Skeletal muscle cell (primary cell): ENCODE measurements around the gene TBL1XR1.

Experiments
- DNase-seq: peaks from one replicate; pipeline ENCODE4 v3.0.0-alpha.2; 2010; ENCODE audit warnings: low read depth
- H3K4me3 ChIP-seq: 2 replicates; pipeline ENCODE4 v1.5.1; 2011; ENCODE audit warnings: low read depth, mild to moderate bottlenecking, control low read depth, low read length, moderate library complexity

TBL1XR1 gene

GRCh38 chr3:177093966-177094365 lies 103.3 kb downstream of the TBL1XR1 start:
- H3K4me3 ChIP-seq: no peak overlapping the region
- no peak for DNase-seq

DNA sequence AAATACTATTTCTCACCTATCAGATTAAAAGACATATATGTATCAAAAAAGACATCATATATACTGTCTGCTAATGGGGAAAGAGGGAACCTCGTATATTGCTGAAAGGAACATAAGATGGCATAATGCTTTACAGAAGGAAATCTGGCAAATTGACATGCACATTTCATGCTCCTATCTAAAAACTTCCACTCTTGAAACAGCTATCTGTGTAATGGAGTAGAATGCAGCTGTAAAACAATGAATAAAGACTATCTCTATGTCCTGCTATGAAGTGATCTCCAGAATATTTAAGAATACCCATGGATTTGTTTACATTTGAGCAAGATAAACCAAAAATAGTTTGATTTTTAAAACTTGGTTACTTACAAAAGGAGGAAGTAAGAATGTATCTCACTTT lies 107.4 kb downstream of the TBL1XR1 start:
- no peak overlapping the region for H3K4me3 ChIP-seq
- no peak for DNase-seq

DNA sequence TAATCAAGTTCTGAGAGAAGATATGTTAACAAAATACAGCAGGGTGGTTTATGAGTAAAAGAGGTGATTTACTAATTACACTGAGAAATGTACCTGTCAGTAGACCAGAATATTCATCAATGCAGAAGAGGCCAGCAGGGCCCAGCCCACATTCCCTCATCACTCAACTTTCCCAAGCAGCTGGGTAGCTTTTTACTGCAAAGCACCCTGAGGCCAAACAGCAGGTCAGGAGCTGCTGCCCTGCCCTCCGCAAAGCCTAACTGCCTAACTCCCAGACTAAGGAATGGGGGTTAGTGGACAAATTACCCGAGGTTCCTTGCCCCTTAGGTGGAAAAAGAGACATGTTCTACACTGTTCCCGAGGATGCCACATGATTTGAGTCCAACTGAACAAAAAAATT lies 108.2 kb downstream of the TBL1XR1 start:
- no peak for DNase-seq
- H3K4me3 ChIP-seq: no peak overlapping the region

DNA sequence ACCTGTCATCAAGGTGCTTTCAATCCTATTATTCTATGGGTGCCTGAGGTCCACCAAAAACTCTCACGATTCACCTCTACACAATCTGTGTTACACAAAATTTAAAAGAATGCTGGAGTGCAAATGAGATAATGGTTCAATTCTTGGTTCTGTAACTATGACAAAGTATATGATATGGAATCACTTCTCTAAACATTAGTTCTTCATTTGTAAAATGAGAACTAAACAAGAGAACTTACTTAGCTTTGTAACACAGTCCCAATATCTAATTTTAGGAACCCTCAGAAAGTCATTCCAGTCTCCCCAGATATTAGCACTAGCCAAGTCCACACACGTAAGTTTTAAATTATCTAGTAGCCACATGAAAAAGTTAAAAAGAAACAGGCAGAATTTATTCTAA lies 111.5 kb downstream of the TBL1XR1 start:
- H3K4me3 ChIP-seq: no peak overlapping the region
- DNase-seq: no peak

GRCh38 chr3:177084616-177085015 lies 112.7 kb downstream of the TBL1XR1 start:
- no peak for DNase-seq
- no peak overlapping the region for H3K4me3 ChIP-seq

DNA sequence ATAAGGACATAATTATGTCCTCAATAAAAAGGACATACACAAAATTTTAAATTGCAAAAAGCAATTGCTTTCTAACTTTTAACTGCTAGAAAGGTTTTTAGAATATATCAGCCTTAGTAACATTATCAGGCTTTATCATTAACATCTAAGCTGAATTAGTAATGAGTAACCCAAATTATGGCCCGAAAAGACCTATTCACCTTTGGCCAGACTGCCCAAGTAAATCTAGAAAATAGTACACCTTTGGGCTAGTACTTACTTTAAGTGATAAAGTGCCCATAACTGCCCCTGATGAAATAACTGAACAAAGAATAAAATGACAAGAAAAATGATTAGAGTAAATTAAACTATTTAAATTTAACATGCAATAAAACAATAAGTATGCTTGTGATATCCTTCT lies 117.2 kb downstream of the TBL1XR1 start:
- DNase-seq: no peak
- H3K4me3 ChIP-seq: no peak overlapping the region

- H3K4me3 ChIP-seq: no peak overlapping the region
- no peak for DNase-seq
Measured at GRCh38 chr3:177079684-177080083, 117.6 kb downstream of the TBL1XR1 start.

DNA sequence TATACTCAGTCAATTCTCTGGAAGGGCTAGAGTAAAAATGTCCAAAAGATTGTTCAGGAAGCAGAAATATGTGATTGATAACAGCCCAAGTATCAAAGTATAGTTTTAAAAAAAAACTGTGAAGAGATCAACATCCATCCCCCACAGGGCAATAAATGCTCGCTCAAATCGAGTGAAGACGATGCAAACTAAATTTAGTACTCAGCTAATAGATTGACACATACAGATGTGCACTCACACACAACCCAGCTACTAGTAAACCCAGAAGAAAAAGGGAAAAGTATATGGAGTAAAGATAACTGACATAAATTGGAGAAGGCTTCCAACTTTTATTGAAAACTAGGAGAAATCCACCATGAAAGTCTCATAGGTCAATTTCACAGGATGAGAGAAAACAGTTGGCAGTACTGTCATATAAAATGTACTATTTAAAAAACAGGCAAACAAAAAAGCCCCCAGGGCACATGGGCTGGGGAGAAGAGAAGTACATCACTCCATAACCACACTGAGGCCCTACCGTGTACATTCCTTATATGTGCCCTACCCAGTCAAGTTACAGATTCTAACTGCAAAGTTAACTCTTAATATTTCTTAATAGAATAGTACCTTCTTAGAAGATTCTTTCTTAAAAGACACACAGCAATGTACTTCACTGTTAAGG lies 125.7 kb downstream of the TBL1XR1 start:
- DNase-seq: no peak

DNA sequence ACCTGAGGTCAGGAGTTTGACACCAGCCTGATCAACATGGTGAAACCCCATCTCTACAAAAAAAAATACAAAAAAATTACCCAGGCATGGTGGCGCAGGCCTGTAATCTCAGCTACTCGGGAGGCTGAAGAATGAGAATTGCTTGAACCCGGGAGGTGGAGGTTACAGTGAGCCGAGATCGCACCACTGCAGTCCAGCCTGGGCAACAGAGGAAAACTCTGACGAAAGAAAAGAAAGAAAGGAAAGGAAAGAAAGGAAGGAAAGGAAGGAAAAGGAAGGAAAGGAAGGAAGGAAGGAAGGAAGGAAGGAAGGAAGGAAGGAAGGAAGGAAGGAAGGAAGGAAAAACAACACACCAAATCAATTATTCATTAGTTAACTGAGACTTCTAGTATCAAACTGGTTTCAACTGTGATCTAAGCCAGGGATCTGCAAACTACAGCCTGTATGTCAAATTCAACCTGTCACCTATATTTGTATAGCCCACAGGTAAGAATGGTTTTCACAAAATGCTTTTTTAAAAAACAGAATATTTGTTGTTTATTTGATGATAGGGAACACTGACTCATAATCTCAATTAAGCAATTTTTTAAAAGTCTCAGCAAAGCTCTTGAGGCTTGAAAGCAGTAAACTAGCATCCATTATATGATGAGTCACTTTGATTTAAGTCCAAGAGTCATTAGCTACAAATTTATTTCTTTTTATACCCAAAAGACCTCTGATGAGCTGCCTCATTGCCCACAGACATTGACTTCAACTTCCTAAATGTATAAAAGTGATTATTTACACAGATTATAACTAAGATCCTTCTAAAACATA lies 127.6 kb downstream of the TBL1XR1 start:
- H3K4me3 ChIP-seq: no peak overlapping the region
- DNase-seq: peak; percentile 39

More for the DNA sequence above, 125.7 kb downstream of the TBL1XR1 start:
- H3K4me3 ChIP-seq: no peak overlapping the region

DNA sequence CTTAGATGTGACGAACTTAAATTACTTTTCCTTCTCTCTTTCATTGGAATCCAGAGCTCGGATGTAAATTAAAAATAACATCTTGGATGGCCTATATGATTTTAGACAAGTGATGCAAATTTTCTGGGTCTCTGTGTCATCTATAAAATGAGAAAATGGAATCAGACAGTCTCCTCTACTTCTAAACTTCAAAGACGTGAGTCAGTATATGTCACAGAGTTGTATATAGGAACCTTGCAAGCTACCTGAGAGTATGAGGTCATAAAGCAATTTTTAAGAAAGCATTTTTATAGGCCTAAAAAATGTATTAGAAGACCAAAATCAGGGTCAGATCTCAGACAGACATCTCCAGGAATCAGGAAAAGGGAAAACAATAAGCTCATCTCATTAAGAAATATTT lies 128.3 kb downstream of the TBL1XR1 start:
- DNase-seq: no peak
- H3K4me3 ChIP-seq: no peak overlapping the region

DNA sequence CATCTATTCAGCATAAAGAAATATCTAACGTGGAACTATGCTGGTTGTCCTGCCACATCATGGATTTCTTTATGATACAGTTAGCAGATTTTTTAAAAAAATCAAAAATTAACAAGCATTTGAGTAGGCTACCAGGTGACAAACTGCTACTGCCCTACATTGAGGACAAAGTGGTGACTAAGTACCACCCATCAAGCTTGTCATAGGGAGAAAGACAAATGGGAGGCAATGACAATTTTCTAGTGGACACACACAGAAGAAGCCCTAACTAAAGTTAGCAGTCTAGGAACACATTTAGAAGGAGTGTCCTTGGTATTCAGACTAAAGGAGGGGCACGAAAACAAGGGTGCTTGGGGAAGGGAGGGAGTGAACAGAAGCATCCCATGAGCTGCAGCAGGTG lies 131.2 kb downstream of the TBL1XR1 start:
- no peak for DNase-seq

DNA sequence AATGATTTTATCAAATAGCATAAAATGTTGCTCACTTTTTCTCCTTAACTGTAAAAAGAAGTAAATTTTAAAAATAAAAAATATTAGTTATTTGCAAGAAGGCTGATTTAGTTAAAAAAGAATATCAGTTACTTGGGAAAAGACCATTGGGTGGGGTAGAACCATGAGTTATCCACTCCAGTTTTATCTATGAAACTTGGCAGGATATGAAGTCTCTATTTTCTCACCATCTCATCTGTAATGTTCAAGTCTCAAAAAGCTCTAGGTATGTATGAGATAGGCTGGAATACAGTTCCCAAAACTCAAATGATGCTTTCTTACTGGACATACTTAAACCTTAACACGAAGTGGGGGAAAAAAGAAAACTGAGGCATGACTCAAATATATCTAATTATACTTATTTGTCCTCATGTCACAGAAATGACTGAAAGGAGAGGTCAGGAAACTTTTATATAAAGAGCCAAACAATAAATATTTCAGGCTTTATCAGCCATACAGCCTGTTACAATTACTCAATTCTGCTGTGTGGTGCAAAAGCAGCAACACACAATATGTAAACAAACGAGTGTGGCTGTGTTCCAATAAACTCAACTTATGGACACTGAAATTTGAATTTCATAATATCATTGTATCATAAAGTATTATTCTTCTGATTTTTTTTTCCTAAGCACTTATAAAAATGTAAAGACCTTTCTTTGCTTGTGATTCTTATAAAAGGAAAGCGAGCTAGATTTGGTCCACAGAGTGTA lies 131.8 kb downstream of the TBL1XR1 start:
- H3K4me3 ChIP-seq: no peak overlapping the region
- no peak for DNase-seq

More for the DNA sequence above, 131.2 kb downstream of the TBL1XR1 start:
- no peak overlapping the region for H3K4me3 ChIP-seq

DNA sequence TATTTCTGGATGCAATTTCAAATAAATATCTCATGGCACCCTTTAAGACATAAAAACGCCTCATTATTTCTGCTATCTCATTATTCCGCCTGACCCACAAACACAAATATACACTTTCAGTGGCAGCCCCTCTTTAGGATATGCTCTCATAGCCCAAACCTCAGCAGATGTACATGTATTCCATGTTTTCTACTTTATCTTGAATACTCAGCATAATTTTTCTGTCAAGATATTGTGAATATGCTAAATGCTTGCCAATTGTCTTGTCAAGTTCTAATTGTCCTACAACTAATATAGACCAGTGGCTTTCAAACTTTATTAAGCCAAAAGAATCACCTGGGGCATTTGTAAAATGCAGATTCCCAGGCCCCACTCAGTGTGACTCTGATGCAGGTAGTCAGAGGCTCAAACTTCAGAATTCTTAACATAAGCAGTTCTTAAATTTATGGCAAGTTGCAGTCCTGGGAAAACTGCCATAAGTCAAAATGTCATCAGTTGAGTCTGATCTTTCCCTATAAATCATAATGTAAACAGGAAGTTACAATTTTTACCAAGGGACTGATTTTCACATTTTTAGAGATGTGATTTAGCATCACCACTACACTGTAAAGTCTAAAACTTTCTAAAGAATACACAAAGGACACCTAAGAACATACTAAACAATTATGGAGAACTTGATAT lies 135.1 kb downstream of the TBL1XR1 start:
- H3K4me3 ChIP-seq: no peak overlapping the region
- no peak for DNase-seq

- H3K4me3 ChIP-seq: no peak overlapping the region
- no peak for DNase-seq
Measured at GRCh38 chr3:177061369-177061768, 135.9 kb downstream of the TBL1XR1 start.

- H3K4me3 ChIP-seq: no peak overlapping the region
- no peak for DNase-seq
Measured at GRCh38 chr3:177060492-177060891, 136.8 kb downstream of the TBL1XR1 start.

DNA sequence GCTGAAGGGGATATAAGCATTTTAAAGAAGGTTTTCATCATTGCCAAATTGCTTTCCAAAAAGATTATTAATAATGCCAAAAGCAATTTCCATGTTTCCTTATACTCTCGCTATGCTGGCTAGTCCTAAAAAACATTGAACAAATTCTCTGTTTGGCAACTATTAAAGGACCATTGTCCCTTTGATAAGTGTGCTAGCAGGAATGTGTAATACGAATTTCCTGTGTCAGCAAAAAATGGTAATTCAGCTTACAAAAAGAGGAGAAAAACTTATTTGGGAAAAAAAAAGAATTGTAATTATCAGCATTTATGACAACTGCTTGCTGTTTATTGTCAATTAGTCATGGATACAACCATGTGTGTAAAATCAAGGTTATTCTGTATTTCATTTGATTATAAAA lies 138.6 kb downstream of the TBL1XR1 start:
- no peak overlapping the region for H3K4me3 ChIP-seq
- DNase-seq: no peak

GRCh38 chr3:177057768-177058167 lies 139.5 kb downstream of the TBL1XR1 start:
- DNase-seq: no peak
- no peak overlapping the region for H3K4me3 ChIP-seq

DNA sequence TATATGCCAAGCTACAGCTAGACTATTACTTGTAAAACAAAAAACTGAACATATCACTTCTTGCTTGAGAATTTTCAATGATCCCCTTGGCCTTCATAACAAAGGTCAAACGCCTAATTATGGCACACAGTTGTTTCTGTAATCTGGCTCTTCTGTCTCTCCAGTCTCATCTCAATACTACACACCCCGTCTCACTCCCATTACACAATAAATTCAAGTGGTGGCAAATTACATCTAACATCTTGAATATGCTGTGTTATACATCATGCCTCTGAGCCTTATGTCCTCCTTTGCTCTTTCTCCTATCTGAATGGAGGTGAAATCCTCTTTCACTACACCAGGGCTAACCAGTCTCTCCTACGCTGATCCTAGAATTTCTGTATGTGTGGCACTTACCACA lies 140.4 kb downstream of the TBL1XR1 start:
- no peak overlapping the region for H3K4me3 ChIP-seq
- DNase-seq: no peak

GRCh38 chr3:177055605-177056571 lies 141.4 kb downstream of the TBL1XR1 start:
- DNase-seq: no peak
- no peak overlapping the region for H3K4me3 ChIP-seq
